Gastroesophageal sphincter (tissue), 3 donors: ENCODE data around the gene ADGRF1.

ENCODE experiments used
- POLR2A ChIP-seq, 2 donors: fragments of 450-650 bp; IDR thresholded peaks; one replicate each; pipeline ENCODE4 v1.6.1; 2017; ENCODE audit warnings: antibody characterized with exemption in 2 of 2, mild to moderate bottlenecking in 2 of 2, moderate library complexity in 1 of 2
- POLR2AphosphoS5 ChIP-seq: sonication (generic); formaldehyde crosslinking; IDR thresholded peaks from one replicate; pipeline ENCODE4 v1.6.1; 2017; ENCODE audit warnings: antibody characterized with exemption
- TF ChIP-seq, protein P1 (sequence below), 4 experiments: fragments of 200-600 bp in 2 of 4; fragments of 450-650 bp in 2 of 4; sonication (generic) in 1 of 4; IDR thresholded peaks; one replicate each; pipeline ENCODE4 v1.5.1; 2017 to 2019; ENCODE audit warnings: antibody characterized with exemption in 4 of 4, mild to moderate bottlenecking in 2 of 4, moderate library complexity in 2 of 4

DNA sequence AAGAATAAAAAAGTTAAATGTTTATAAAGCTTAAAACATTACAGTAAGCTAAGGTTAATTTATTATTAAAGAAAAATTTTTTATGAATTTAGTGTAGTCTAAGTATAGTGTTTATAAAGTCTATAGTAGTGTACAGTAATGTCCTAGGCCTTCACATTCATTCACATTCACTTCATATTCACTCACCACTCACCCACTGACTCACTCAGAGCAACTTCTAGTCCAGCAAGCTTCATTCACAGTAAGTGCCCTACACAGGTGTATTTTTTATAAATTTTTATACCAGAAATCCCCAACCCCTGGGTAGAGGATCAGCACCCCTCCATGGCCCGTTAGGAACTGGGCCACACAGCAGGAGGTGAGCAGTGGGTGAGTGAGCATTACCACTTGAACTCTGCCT lies 24.3 kb upstream of the ADGRF1 start:
- TF ChIP-seq POLR2A (IDR thresholded peaks at IDR 0.05) (no peak), POLR2AphosphoS5 (no peak)
- TF ChIP-seq, protein P1, sequence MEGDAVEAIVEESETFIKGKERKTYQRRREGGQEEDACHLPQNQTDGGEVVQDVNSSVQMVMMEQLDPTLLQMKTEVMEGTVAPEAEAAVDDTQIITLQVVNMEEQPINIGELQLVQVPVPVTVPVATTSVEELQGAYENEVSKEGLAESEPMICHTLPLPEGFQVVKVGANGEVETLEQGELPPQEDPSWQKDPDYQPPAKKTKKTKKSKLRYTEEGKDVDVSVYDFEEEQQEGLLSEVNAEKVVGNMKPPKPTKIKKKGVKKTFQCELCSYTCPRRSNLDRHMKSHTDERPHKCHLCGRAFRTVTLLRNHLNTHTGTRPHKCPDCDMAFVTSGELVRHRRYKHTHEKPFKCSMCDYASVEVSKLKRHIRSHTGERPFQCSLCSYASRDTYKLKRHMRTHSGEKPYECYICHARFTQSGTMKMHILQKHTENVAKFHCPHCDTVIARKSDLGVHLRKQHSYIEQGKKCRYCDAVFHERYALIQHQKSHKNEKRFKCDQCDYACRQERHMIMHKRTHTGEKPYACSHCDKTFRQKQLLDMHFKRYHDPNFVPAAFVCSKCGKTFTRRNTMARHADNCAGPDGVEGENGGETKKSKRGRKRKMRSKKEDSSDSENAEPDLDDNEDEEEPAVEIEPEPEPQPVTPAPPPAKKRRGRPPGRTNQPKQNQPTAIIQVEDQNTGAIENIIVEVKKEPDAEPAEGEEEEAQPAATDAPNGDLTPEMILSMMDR (IDR thresholded peaks at IDR 0.05): no peak
